Endodermal cell (in vitro differentiated cells): ENCODE results near the gene FBXW11. TPM values are rescaled to one million over a fixed set of nuclear protein-coding genes. Genes with fewer than 3 reads are reported as not detected.

ENCODE experiments used
- DNase-seq: peaks from one replicate; pipeline ENCODE4 v3.0.0-alpha.2; 2017
- H3K27ac ChIP-seq: 2 replicates; pipeline ENCODE4 v1.5.1; 2013; ENCODE audit warnings: mild to moderate bottlenecking, low read depth, low read length, moderate library complexity
- H3K27me3 ChIP-seq: 2 replicates; pipeline ENCODE4 v1.6.1; 2013; ENCODE audit warnings: mild to moderate bottlenecking, low read length, moderate library complexity; ENCODE audit not compliant: insufficient read depth, control insufficient read depth, poor library complexity, severe bottlenecking
- H3K36me3 ChIP-seq: 2 replicates; pipeline ENCODE4 v1.7.0; 2013; ENCODE audit warnings: mild to moderate bottlenecking, low read length, moderate library complexity; ENCODE audit not compliant: control insufficient read depth, insufficient read depth
- H3K4me1 ChIP-seq: one replicate; pipeline ENCODE4 v1.7.0; 2013; ENCODE audit warnings: low read length; ENCODE audit not compliant: control insufficient read depth, insufficient read depth
- H3K4me3 ChIP-seq: 2 replicates; pipeline ENCODE4 v1.5.1; 2013; ENCODE audit warnings: mild to moderate bottlenecking, low read length, moderate library complexity
- H3K9ac ChIP-seq: 2 replicates; pipeline ENCODE4 v1.6.1; 2013; ENCODE audit warnings: mild to moderate bottlenecking, low read length, moderate library complexity; ENCODE audit not compliant: poor library complexity, severe bottlenecking; ENCODE audit errors: extremely low read depth
- H3K9me3 ChIP-seq: 2 replicates; pipeline ENCODE4 v1.6.1; 2013; ENCODE audit warnings: mild to moderate bottlenecking, low read length, moderate library complexity; ENCODE audit not compliant: control insufficient read depth
- H3K27ac Mint-ChIP-seq: 2 replicates; pipeline ENCODE4 v1.8.0; 2020; ENCODE audit warnings: mixed read lengths
- H3K27me3 Mint-ChIP-seq: 2 replicates; pipeline ENCODE4 v1.8.0; 2021; ENCODE audit warnings: mild to moderate bottlenecking, mixed read lengths; ENCODE audit not compliant: insufficient read depth
- H3K36me3 Mint-ChIP-seq: 2 replicates; pipeline ENCODE4 v1.8.0; 2020; ENCODE audit warnings: low read depth, mixed read lengths
- H3K4me1 Mint-ChIP-seq: 2 replicates; pipeline ENCODE4 v1.8.0; 2020; ENCODE audit warnings: mixed read lengths
- H3K4me3 Mint-ChIP-seq: 2 replicates; pipeline ENCODE4 v1.8.0; 2020; ENCODE audit warnings: mild to moderate bottlenecking, moderate library complexity, mixed read lengths
- H3K9me3 Mint-ChIP-seq: 2 replicates; pipeline ENCODE4 v1.8.0; 2020; ENCODE audit warnings: mild to moderate bottlenecking, mixed read lengths
- CTCF ChIP-seq: fragments of 200-600 bp; sonication (generic); conservative IDR thresholded peaks from 2 replicates; pipeline ENCODE4 v1.5.0; 2021; ENCODE audit warnings: antibody characterized with exemption, mild to moderate bottlenecking
- WGBS, 2 experiments: methylation state at CpG; one replicate each; pipeline versions ENCODE4 v1.1.5 to v1.1.7; 2013; ENCODE audit warnings: missing lambda C conversion rate in 2 of 2, mixed read lengths in 1 of 2; ENCODE audit not compliant: insufficient coverage in 1 of 2, insufficient read length in 1 of 2; 5-methylcytosine and 5-hydroxymethylcytosine counted together
- total RNA-seq, 2 donors: library from RNA; stranded (reverse); fragmentation: NEBNext Ultra II Directional in 1 of 2; extraction: Animal tissue kit (Norgen Biotek cat#: 25700) in 1 of 2; gene quantifications; 2 replicates in 1 of 2; 3 replicates in 1 of 2; pipeline ENCODE4 v1.2.1, GENCODE V29; 2021

Gene FBXW11
- total RNA-seq, 2 donors from 2014 or later, result 42.2 to 49.4 TPM

DNA sequence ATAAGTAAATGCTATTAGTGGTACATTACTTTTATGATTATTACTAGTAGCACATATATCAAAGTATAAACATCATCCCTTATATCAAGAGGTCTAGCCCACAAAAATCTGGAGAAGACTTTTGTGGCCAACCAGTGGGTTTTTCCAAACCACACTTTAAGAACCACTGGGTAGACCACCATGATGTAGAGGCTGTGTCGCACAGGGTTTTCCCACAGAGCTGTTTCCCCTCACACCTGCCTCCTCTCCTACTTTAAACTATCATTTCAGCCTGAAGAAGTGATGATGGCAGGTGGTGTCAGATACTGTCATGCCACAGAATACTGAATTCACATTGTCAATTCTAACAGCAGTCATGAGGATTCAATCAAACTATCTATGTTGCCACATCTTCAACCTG is 109.2 kb downstream of the FBXW11 start:
- H3K4me1 Mint-ChIP-seq, result peaks cover 4% of the 10 kb centered on the region
- H3K27ac Mint-ChIP-seq, result no peak overlapping the region
- H3K4me3 ChIP-seq, result no peak overlapping the region
- H3K27me3 ChIP-seq, result no peaks in the 10 kb centered on the region
- H3K27ac ChIP-seq, result no peak overlapping the region
- no peak for TF ChIP-seq CTCF
- no peaks in the 10 kb centered on the region for H3K9me3 Mint-ChIP-seq
- no peaks in the 10 kb centered on the region for H3K9me3 ChIP-seq
- DNase-seq, result no peak
- peaks cover 22% of the 10 kb centered on the region for H3K36me3 Mint-ChIP-seq
- H3K36me3 ChIP-seq, result peaks cover 61% of the 10 kb centered on the region
- H3K4me1 ChIP-seq, result no peaks in the 10 kb centered on the region
- WGBS, 2 experiments, result 100% methylated on average over 1 of the region's 1 CpG
- H3K9ac ChIP-seq, result no peak overlapping the region
- H3K4me3 Mint-ChIP-seq, result no peak overlapping the region
- H3K27me3 Mint-ChIP-seq, result no peaks in the 10 kb centered on the region

DNA sequence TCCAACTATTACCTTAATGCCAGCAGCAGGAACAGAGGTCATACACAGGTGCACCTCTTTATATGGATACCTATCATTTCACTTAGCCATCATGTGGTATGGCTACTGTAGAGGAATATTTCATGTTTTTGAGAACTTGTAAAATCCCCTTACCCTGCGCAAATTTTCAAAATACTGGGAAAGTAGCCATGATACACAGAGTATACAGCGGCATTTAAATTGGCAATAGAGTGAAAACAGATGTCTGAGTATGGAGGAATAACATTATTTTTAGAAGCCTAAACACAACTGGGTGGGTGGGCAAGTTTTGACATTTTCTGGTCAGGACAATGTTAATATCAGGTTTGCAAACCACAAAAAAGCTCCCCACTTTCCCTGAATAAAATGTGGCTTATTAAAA is 111.4 kb downstream of the FBXW11 start:
- H3K4me1 ChIP-seq, result no peaks in the 10 kb centered on the region
- no peak overlapping the region for H3K4me3 Mint-ChIP-seq
- no peaks in the 10 kb centered on the region for H3K27me3 ChIP-seq
- no peak for DNase-seq
- H3K27me3 Mint-ChIP-seq, result no peaks in the 10 kb centered on the region
- TF ChIP-seq CTCF, result no peak
- H3K27ac Mint-ChIP-seq, result no peak overlapping the region
- no peaks in the 10 kb centered on the region for H3K9me3 Mint-ChIP-seq
- H3K4me1 Mint-ChIP-seq, result peaks cover 4% of the 10 kb centered on the region
- no peaks in the 10 kb centered on the region for H3K9me3 ChIP-seq
- H3K9ac ChIP-seq, result no peak overlapping the region
- peaks cover 37% of the 10 kb centered on the region for H3K36me3 Mint-ChIP-seq
- peaks cover 74% of the 10 kb centered on the region for H3K36me3 ChIP-seq
- WGBS, 2 experiments, result 96% methylated on average over 2 of the region's 2 CpGs; no CpG with 5 or more reads in 1 of the 2 experiments
- H3K4me3 ChIP-seq, result no peak overlapping the region
- no peak overlapping the region for H3K27ac ChIP-seq

- Mint-ChIP-seq H3K27me3 (no peaks in the 10 kb centered on the region), H3K9me3 (no peaks in the 10 kb centered on the region), H3K27ac (no peak overlapping the region), H3K36me3 (peaks cover 42% of the 10 kb centered on the region), H3K4me3 (no peak overlapping the region), H3K4me1 (peaks cover 4% of the 10 kb centered on the region)
- Histone ChIP-seq H3K36me3 (peaks cover 58% of the 10 kb centered on the region), H3K27ac (no peak overlapping the region), H3K9ac (no peak overlapping the region), H3K27me3 (no peaks in the 10 kb centered on the region), H3K4me3 (no peak overlapping the region), H3K4me1 (no peaks in the 10 kb centered on the region), H3K9me3 (no peaks in the 10 kb centered on the region)
- TF ChIP-seq CTCF, result no peak
- no peak for DNase-seq
- WGBS, 2 experiments, result 86 to 97% methylated on average over 1 to 4 of the region's 4 CpGs
Measured at GRCh38 chr5:171893290-171893886, 113.0 kb downstream of the FBXW11 start.
